GM23338 (cell line): ENCODE data around the gene IFITM5. TPM values are rescaled to one million over a fixed set of nuclear protein-coding genes. Genes with fewer than 3 reads are reported as not detected.
"Not testable (repeated sequence)": the region's sequence is repeated elsewhere in the genome, so short reads cannot be mapped to it uniquely, and the experiment has no call there.

Experiments
- ATAC-seq: fragments of 200-7000 bp; cut with Tn5 transposase; 3 replicates; pipeline ENCODE4 v1.9.1; 2020
- DNase-seq: peaks from one replicate; pipeline ENCODE4 v3.0.0-alpha.2; 2015; ENCODE audit warnings: low spot score
- H2AFZ ChIP-seq: fragments of 200-600 bp; sonication (generic); 2 replicates; pipeline ENCODE4 v1.8.0; 2016; ENCODE audit warnings: antibody characterized with exemption, mild to moderate bottlenecking, moderate library complexity
- H3F3A ChIP-seq: fragments of 200-600 bp; sonication (generic); replicated peaks from 2 replicates; pipeline ENCODE4 v1.8.0; 2017; ENCODE audit warnings: antibody characterized with exemption, mixed run types, low read depth
- H3K27ac ChIP-seq: fragments of 200-600 bp; sonication (generic); 2 replicates; pipeline ENCODE4 v1.6.1; 2016; ENCODE audit warnings: low read depth
- H3K27me3 ChIP-seq: fragments of 200-600 bp; sonication (generic); 2 replicates; pipeline ENCODE4 v1.8.0; 2016; ENCODE audit warnings: mild to moderate bottlenecking, mixed run types, moderate library complexity; ENCODE audit not compliant: insufficient read depth
- H3K36me3 ChIP-seq: fragments of 200-600 bp; sonication (generic); 2 replicates; pipeline ENCODE4 v1.8.0; 2016; ENCODE audit warnings: mild to moderate bottlenecking; ENCODE audit not compliant: insufficient read depth
- H3K4me1 ChIP-seq: fragments of 200-600 bp; sonication (generic); 2 replicates; pipeline ENCODE4 v1.8.0; 2016; ENCODE audit warnings: mild to moderate bottlenecking, moderate library complexity; ENCODE audit not compliant: insufficient read depth
- H3K4me2 ChIP-seq: fragments of 200-600 bp; sonication (generic); 2 replicates; pipeline ENCODE4 v1.7.1; 2017; ENCODE audit warnings: mixed run types
- H3K4me3 ChIP-seq: fragments of 200-600 bp; sonication (generic); 2 replicates; pipeline ENCODE4 v1.6.1; 2016; ENCODE audit warnings: mixed run types
- H3K79me2 ChIP-seq: fragments of 200-600 bp; sonication (generic); replicated peaks from 2 replicates; pipeline ENCODE4 v1.8.0; 2017; ENCODE audit warnings: mild to moderate bottlenecking; ENCODE audit not compliant: insufficient read depth
- H3K9me2 ChIP-seq: fragments of 200-600 bp; sonication (generic); 2 replicates; pipeline ENCODE4 v1.8.0; 2017; ENCODE audit not compliant: insufficient read depth
- H4K20me1 ChIP-seq: fragments of 200-600 bp; sonication (generic); replicated peaks from 2 replicates; pipeline ENCODE4 v1.8.0; 2017; ENCODE audit warnings: mild to moderate bottlenecking; ENCODE audit not compliant: insufficient read depth
- H3K27ac Mint-ChIP-seq: 2 replicates; pipeline ENCODE4 v1.8.0; 2020; ENCODE audit warnings: inconsistent platforms, mild to moderate bottlenecking, moderate library complexity, mixed read lengths
- H3K27me3 Mint-ChIP-seq: 3 replicates; pipeline ENCODE4 v1.8.0; 2022; ENCODE audit warnings: low read depth, mild to moderate bottlenecking, moderate library complexity, mixed read lengths, inconsistent platforms; ENCODE audit not compliant: insufficient read depth, poor library complexity
- H3K36me3 Mint-ChIP-seq: 3 replicates; pipeline ENCODE4 v1.8.0; 2021; ENCODE audit warnings: low read depth, mild to moderate bottlenecking, inconsistent platforms, moderate library complexity, mixed read lengths
- H3K4me1 Mint-ChIP-seq: 3 replicates; pipeline ENCODE4 v1.8.0; 2020; ENCODE audit warnings: mild to moderate bottlenecking, inconsistent platforms, mixed read lengths
- H3K4me3 Mint-ChIP-seq: 3 replicates; pipeline ENCODE4 v1.8.0; 2021; ENCODE audit warnings: moderate library complexity, mild to moderate bottlenecking, inconsistent platforms, mixed read lengths
- H3K9me3 Mint-ChIP-seq: 3 replicates; pipeline ENCODE4 v1.8.0; 2020; ENCODE audit warnings: moderate library complexity, mild to moderate bottlenecking, inconsistent platforms, mixed read lengths
- CREB1 ChIP-seq: fragments of 250-450 bp; sonication (Bioruptor Pico); IDR thresholded peaks from 2 replicates; pipeline ENCODE4 v1.5.0; 2020; ENCODE audit warnings: low read depth, mild to moderate bottlenecking, moderate library complexity
- ETS1 ChIP-seq: IDR thresholded peaks from 2 replicates; pipeline ENCODE4 v1.6.1; 2016; ENCODE audit warnings: antibody characterized with exemption
- EZH2 ChIP-seq: fragments of 200-600 bp; sonication (generic); IDR thresholded peaks from one replicate; pipeline ENCODE4 v1.8.0; 2017; ENCODE audit warnings: antibody characterized with exemption, mild to moderate bottlenecking, low read depth; ENCODE audit not compliant: unreplicated experiment
- NANOG ChIP-seq: IDR thresholded peaks from 2 replicates; pipeline ENCODE4 v1.6.1; 2016; ENCODE audit warnings: antibody characterized with exemption, borderline replicate concordance
- REST ChIP-seq: IDR thresholded peaks from one replicate; pipeline ENCODE4 v1.6.1; 2018; ENCODE audit warnings: antibody characterized with exemption; ENCODE audit not compliant: unreplicated experiment
- STAT1 ChIP-seq: IDR thresholded peaks from one replicate; pipeline ENCODE4 v1.6.1; 2016; ENCODE audit warnings: antibody characterized with exemption; ENCODE audit not compliant: unreplicated experiment
- ZNF114 ChIP-seq: fragments of 250-450 bp; sonication (Bioruptor Pico); IDR thresholded peaks from 2 replicates; pipeline ENCODE4 v1.5.0; 2020; ENCODE audit warnings: mild to moderate bottlenecking, moderate library complexity
- ZNF331 ChIP-seq: fragments of 250-450 bp; sonication (Bioruptor Pico); IDR thresholded peaks from 2 replicates; pipeline ENCODE4 v1.5.0; 2020; ENCODE audit warnings: low read depth, mild to moderate bottlenecking, moderate library complexity
- polyA plus RNA-seq: library from polyadenylated mRNA; unstranded; fragments of >200 nt; fragmentation: Nextera tagmentation; extraction: Ambion mirVana; gene quantifications from 2 replicates; pipeline ENCODE4 v1.2.1, GENCODE V29; 2016
- total RNA-seq: library from RNA; depleted of rRNA; stranded (reverse); fragments of >200 nt; shearing (Covaris generic); gene quantifications from 2 replicates; pipeline ENCODE4 v1.2.3, GENCODE V29; 2014

Gene IFITM5
- total and polyA plus RNA-seq, 2 experiments from 2014 or later: not detected

- Histone ChIP-seq H3K4me2 (0 out of 2 replicates have a peak overlapping the region, but pooled peaks have one; percentile 32), H3K9me2 (no peaks in the 10 kb centered on the region), H3K27me3 (no peaks in the 10 kb centered on the region), H3K4me3 (no peak overlapping the region), H3K36me3 (no peaks in the 10 kb centered on the region), H3K4me1 (peaks cover 11% of the 10 kb centered on the region; the same call in 1 of the 2 replicates), H4K20me1 (no peaks in the 10 kb centered on the region), H3K27ac (no peak overlapping the region), H2AFZ (0 out of 2 replicates have a peak overlapping the region, but pooled peaks have one; percentile 52), H3F3A (peaks cover 9% of the 10 kb centered on the region; the same call in 1 of the 2 replicates), H3K79me2 (no peaks in the 10 kb centered on the region)
- H3K9me3 Mint-ChIP-seq: no peaks in the 10 kb centered on the region; the same call in 2 of the 3 replicates
- no peak overlapping the region for H3K4me3 Mint-ChIP-seq
- no peak overlapping the region; the same call in 1 of the 2 replicates for H3K27ac Mint-ChIP-seq
- H3K36me3 Mint-ChIP-seq: no peaks in the 10 kb centered on the region
- H3K27me3 Mint-ChIP-seq: peaks cover 22% of the 10 kb centered on the region
- H3K4me1 Mint-ChIP-seq: peaks cover 34% of the 10 kb centered on the region
- DNase-seq (no peak), ATAC-seq (no peak)
- TF ChIP-seq REST (no peak), ZNF331 (CRISPR knock-in tag) (no peak), CREB1 (CRISPR knock-in tag) (no peak), STAT1 (no peak), NANOG (no peak), ZNF114 (CRISPR knock-in tag) (no peak), ETS1 (no peak), EZH2 (no peak)
These were observed 24.8 kb upstream of the IFITM5 start for GRCh38 chr11:324156-324555.

GRCh38 chr11:319888-320273 lies 20.6 kb upstream of the IFITM5 start:
- peaks cover 18% of the 10 kb centered on the region for H3K27me3 Mint-ChIP-seq
- ATAC-seq: peak; percentile 2
- H3K27me3 ChIP-seq, H3K36me3 ChIP-seq, H3K9me3 Mint-ChIP-seq, H3K9me2 ChIP-seq, H3K27ac ChIP-seq, H3K27ac Mint-ChIP-seq, DNase-seq, H2AFZ ChIP-seq, H3K36me3 Mint-ChIP-seq: not testable (repeated sequence)
- Histone ChIP-seq H3K4me3 (peak overlapping the region; percentile 73; the same call in 1 of the 2 replicates), H3K4me2 (peak overlapping the region; percentile 78), H3K4me1 (peaks cover 29% of the 10 kb centered on the region), H4K20me1 (peaks cover 10% of the 10 kb centered on the region), H3K79me2 (peaks cover 12% of the 10 kb centered on the region), H3F3A (peaks cover 26% of the 10 kb centered on the region; the same call in 1 of the 2 replicates)
- peak overlapping the region; percentile 88 for H3K4me3 Mint-ChIP-seq
- peaks cover 43% of the 10 kb centered on the region for H3K4me1 Mint-ChIP-seq

GRCh38 chr11:319121-319887 lies 20.0 kb upstream of the IFITM5 start:
- H3K4me3 Mint-ChIP-seq: peak overlapping the region; percentile 88
- Histone ChIP-seq H3K4me1 (peaks cover 26% of the 10 kb centered on the region), H3F3A (peaks cover 24% of the 10 kb centered on the region; the same call in 1 of the 2 replicates), H3K79me2 (peaks cover 18% of the 10 kb centered on the region), H4K20me1 (peaks cover 10% of the 10 kb centered on the region), H3K4me2 (peak overlapping the region; percentile 78), H3K4me3 (peak overlapping the region; percentile 49; the same call in 1 of the 2 replicates)
- not testable (repeated sequence) for H3K9me3 Mint-ChIP-seq, H3K27ac Mint-ChIP-seq, H3K36me3 ChIP-seq, H3K9me2 ChIP-seq, H3K27ac ChIP-seq, H3K36me3 Mint-ChIP-seq, H2AFZ ChIP-seq, DNase-seq, H3K27me3 ChIP-seq
- peak; percentile 19 for ATAC-seq
- peaks cover 18% of the 10 kb centered on the region for H3K27me3 Mint-ChIP-seq
- peaks cover 41% of the 10 kb centered on the region for H3K4me1 Mint-ChIP-seq

- H3K27me3 Mint-ChIP-seq: peaks cover 14% of the 10 kb centered on the region
- Histone ChIP-seq H3K4me2 (peak overlapping the region; percentile 84; the same call in 1 of the 2 replicates), H3F3A (peaks cover 21% of the 10 kb centered on the region; the same call in 1 of the 2 replicates), H3K4me3 (peak overlapping the region; percentile 70; the same call in 1 of the 2 replicates), H4K20me1 (peaks cover 10% of the 10 kb centered on the region), H3K4me1 (peaks cover 27% of the 10 kb centered on the region), H3K79me2 (peaks cover 23% of the 10 kb centered on the region)
- not testable (repeated sequence) for H3K27ac Mint-ChIP-seq, H3K36me3 ChIP-seq, H3K36me3 Mint-ChIP-seq, H2AFZ ChIP-seq, DNase-seq, H3K4me3 Mint-ChIP-seq, H3K9me3 Mint-ChIP-seq, H3K27me3 ChIP-seq, H3K27ac ChIP-seq, H3K9me2 ChIP-seq
- H3K4me1 Mint-ChIP-seq: peaks cover 44% of the 10 kb centered on the region
- ATAC-seq: peak; percentile 22
These were observed 19.2 kb upstream of the IFITM5 start for GRCh38 chr11:318405-319120.
